Upper lobe of right lung (tissue), 1 donor: Measurements from ENCODE around the gene NYNRIN. TPM values are rescaled to one million over a fixed set of nuclear protein-coding genes. Genes with fewer than 3 reads are reported as not detected.

ENCODE experiments used
- ATAC-seq: fragments of 200-7000 bp; cut with Tn5 transposase; one replicate; pipeline ENCODE4 v1.9.1; 2020; ENCODE audit warnings: mild to moderate bottlenecking, moderate library complexity
- DNase-seq: peaks from one replicate; pipeline ENCODE4 v3.0.0-alpha.2; 2020
- H3K27ac ChIP-seq: fragments of 200-600 bp; one replicate; pipeline ENCODE4 v1.8.0; 2022
- H3K27me3 ChIP-seq: fragments of 200-600 bp; one replicate; pipeline ENCODE4 v1.8.0; 2022; ENCODE audit warnings: mild to moderate bottlenecking
- H3K36me3 ChIP-seq: fragments of 200-600 bp; one replicate; pipeline ENCODE4 v1.8.0; 2022
- H3K4me1 ChIP-seq: fragments of 200-600 bp; one replicate; pipeline ENCODE4 v1.8.0; 2022
- H3K4me3 ChIP-seq: fragments of 200-600 bp; one replicate; pipeline ENCODE4 v1.8.0; 2022; ENCODE audit warnings: mild to moderate bottlenecking
- H3K9me3 ChIP-seq: fragments of 200-600 bp; one replicate; pipeline ENCODE4 v1.8.0; 2022
- CTCF ChIP-seq: fragments of 200-600 bp; IDR thresholded peaks from one replicate; pipeline ENCODE4 v1.8.0; 2022; ENCODE audit warnings: antibody characterized with exemption
- intact Hi-C: fragments of 100-400 bp; cut with DNase I; formaldehyde crosslinking; loops from one replicate; pipeline ENCODE4 v1.11.0; 2022
- total RNA-seq: library from RNA; stranded (reverse); fragmentation: NEBNext Ultra II Directional; extraction: Animal tissue kit (Norgen Biotek cat#: 25700); gene quantifications from one replicate; pipeline ENCODE4 v1.2.1, GENCODE V29; 2021
- donor health status: DM: no; HTN: yes; CAD: no; lungs with severe emphysema.

Gene NYNRIN
- total RNA-seq, 1 donor from 2014 or later = 16.6 TPM

GRCh38 chr14:24425704-24426103 lies 26.9 kb downstream of the NYNRIN start:
- DNase-seq (no peak), ATAC-seq (no peak)
- no peak overlapping the region for H3K4me3 ChIP-seq
- H3K9me3 ChIP-seq = no peaks in the 10 kb centered on the region
- intact Hi-C loops = loop anchor here (5.0 kb wide), 1 partner anchor 58 kb away; the partner anchor contains the start of gene NFATC4
- TF ChIP-seq CTCF = no peak
- no peaks in the 10 kb centered on the region for H3K27me3 ChIP-seq
- no peak overlapping the region for H3K27ac ChIP-seq
- H3K4me1 ChIP-seq = peaks cover 27% of the 10 kb centered on the region
- H3K36me3 ChIP-seq = no peaks in the 10 kb centered on the region

GRCh38 chr14:24426150-24426911 lies 27.5 kb downstream of the NYNRIN start:
- no peak overlapping the region for H3K27ac ChIP-seq
- no peaks in the 10 kb centered on the region for H3K36me3 ChIP-seq
- no peaks in the 10 kb centered on the region for H3K9me3 ChIP-seq
- no peak for TF ChIP-seq CTCF
- DNase-seq (no peak), ATAC-seq (no peak)
- H3K4me3 ChIP-seq = no peak overlapping the region
- no peaks in the 10 kb centered on the region for H3K27me3 ChIP-seq
- intact Hi-C loops = loop anchor here (5.0 kb wide), 1 partner anchor 59 kb away; the partner anchor contains the start of gene NFATC4
- H3K4me1 ChIP-seq = peaks cover 33% of the 10 kb centered on the region

GRCh38 chr14:24426912-24427536 lies 28.2 kb downstream of the NYNRIN start:
- intact Hi-C loops = loop anchor here (5.0 kb wide), 1 partner anchor 60 kb away; the partner anchor contains the start of gene NFATC4
- H3K27ac ChIP-seq = no peak overlapping the region
- ATAC-seq (no peak), DNase-seq (no peak)
- H3K4me1 ChIP-seq = peaks cover 40% of the 10 kb centered on the region
- peaks cover 2% of the 10 kb centered on the region for H3K36me3 ChIP-seq
- H3K27me3 ChIP-seq = no peaks in the 10 kb centered on the region
- no peak for TF ChIP-seq CTCF
- H3K4me3 ChIP-seq = no peak overlapping the region
- H3K9me3 ChIP-seq = no peaks in the 10 kb centered on the region

- Histone ChIP-seq H3K27me3 (no peaks in the 10 kb centered on the region), H3K4me3 (no peak overlapping the region), H3K27ac (no peak overlapping the region), H3K4me1 (peaks cover 47% of the 10 kb centered on the region), H3K36me3 (peaks cover 10% of the 10 kb centered on the region), H3K9me3 (no peaks in the 10 kb centered on the region)
- ATAC-seq (no peak), DNase-seq (no peak)
- TF ChIP-seq CTCF = no peak
- intact Hi-C loops = loop anchor here (5.0 kb wide), 1 partner anchor 61 kb away; the partner anchor contains the start of gene NFATC4
Observed at GRCh38 chr14:24427537-24428508, 29.0 kb downstream of the NYNRIN start.
